Amygdala (tissue), 56 donors: ENCODE results near the gene TRAIP.
"Not testable (repeated sequence)": the region's sequence is repeated elsewhere in the genome, so short reads cannot be mapped to it uniquely, and the experiment has no call there.

Experiments
- DNase-seq, 56 donors: peaks; one replicate each; lab custom pipeline; 2025; lab: John Stamatoyannopoulos, UW

Gene TRAIP

DNA sequence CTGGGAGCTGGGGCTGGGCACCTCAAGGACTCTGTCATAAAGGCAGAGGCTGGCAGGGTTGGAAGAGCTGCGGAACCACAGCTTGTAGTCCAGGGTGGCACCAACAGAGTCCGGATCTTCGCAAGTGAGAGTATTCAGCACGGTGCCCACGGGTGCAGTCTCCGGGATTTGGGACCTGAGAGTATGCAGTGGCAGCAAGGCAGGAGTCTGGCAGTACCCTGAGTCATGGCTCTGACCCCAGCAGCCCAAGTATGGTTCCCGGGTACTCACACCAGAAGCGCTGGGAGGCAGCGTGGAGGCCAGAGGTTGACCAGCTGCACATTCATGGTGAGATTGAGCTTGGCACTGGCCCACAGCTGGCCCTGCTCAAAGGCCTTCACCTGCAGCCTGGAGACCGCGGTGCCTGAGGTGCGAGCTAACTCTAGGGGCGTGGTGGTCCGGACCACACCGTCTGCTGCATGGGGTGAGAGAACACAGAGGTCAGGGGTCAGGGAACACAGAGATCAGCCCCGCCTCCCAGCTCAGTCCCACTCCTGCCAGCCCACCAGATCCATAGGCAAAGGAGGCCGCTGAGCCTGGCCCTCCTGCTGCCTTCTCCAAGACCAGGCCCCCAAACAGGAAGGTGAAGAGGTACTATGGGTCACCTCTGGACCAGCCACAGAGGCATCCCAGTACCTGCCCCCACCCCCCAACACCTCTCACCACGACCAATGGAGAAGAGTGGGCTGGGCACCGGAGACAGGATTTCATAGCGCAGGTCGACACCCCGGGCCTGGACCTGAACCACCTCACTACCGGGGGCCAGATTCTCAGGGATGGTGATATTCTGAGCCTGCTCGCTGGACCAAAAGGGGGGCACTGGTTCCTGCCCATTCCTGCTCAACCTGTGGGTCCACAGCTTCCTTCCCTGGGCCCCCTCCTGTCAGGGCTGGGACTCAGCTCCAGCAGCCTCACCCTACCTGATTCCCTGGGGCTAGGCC, 61.1 kb downstream of the TRAIP start:
- DNase-seq = no peak

DNA sequence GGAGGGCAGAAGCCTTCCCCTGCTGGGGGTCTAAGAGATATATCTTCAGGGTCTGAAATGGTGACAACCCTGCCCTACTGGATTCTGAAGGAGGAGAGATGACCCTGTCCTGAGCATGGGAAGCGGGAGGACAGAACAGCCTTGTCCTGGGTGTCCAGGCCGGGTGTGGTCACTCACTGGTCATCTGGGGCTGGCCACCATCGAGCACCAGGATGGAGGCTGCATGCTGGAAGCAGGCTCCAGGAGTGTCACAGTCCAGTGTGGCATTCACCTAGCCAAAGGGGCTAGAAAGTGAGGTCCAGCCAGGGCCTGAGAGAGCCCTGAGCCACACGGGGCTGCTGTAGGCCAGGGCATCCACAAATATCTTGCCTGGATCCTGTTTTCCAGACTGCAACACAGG, 61.9 kb downstream of the TRAIP start:
- DNase-seq = no peak

DNA sequence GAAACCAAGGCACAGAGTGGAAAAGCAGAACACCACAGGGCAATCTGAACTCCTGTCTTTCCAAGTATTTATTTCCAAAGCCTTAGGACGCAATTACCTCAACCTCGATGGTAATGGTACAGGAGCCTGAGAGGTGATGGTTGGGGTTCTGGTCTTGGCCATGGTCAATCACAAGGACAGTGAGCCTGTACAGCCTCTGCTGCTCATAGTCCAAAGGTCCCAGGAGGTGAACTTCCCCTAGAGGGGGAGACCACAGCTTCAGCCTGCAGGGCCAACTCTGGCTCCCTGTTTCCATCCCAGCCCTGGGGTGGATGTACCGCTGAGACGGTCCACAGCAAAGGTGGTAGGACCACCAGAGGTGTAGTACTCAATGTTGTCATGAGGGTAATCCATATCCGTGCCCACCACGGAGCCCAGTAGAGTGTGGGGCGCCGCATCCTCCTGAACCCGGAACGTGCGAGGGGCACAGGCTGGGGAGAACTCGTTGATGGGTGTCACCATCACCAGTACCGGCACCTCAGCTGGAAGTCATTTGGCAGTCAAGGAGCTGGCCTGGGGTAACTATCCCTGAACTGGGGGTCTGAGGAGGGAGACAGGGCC, 62.8 kb downstream of the TRAIP start:
- no peak for DNase-seq

DNA sequence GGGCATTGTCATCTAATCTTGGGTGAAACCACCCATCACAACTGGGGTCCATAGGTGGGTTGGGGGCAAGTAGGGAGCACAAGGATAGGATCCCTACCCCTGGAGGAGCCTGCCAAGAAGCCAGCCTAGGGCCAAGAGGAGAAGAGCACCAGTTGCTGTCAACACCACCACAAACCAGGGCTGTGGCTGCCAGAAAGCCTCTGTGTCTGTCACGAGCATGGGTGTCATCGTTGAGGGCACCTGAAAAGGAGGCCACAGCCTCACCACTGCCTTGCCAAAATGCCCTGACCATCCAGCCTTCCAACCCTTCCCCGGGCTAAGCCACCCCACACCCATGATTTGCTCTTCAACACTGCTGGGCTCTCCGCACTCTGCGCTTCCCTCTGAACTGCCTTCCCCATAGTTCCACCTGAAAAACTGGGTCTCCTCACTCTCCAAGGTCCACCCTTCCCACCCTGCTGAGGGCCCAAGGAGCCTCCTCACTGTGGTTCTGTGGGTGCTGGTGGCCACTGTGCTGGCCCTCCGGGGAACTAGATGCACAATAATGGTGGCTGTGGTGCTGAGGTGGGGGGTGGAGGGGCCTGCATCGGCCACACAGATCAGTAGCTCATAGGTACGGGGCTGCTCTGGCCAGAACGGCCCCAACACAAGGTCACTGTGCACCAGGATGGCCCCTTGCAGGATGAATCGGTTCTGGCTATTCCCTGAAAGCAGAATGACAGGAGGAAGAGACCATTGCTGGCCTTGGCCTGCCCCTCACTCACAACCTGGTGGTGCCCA, 63.8 kb downstream of the TRAIP start:
- no peak for DNase-seq

DNA sequence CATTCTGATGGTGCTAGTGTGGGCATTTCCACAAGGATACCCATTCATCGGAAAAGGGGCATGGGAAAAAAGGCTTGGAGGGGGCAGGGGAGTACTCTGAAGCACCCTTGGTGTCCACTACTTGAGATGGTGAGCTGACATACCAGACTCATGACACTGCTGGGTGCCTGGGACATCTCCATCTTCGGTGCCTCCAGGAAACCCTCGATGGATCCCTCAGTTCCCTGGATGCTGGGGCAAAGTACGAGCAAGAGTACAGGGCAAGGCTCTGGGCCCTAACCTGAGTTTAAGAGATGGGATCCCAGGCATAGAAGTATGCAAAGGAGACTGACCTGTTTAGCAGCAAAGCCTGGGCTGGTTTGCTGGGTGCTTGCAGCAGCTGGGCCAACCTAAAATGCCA, 64.8 kb downstream of the TRAIP start:
- no peak for DNase-seq

DNA sequence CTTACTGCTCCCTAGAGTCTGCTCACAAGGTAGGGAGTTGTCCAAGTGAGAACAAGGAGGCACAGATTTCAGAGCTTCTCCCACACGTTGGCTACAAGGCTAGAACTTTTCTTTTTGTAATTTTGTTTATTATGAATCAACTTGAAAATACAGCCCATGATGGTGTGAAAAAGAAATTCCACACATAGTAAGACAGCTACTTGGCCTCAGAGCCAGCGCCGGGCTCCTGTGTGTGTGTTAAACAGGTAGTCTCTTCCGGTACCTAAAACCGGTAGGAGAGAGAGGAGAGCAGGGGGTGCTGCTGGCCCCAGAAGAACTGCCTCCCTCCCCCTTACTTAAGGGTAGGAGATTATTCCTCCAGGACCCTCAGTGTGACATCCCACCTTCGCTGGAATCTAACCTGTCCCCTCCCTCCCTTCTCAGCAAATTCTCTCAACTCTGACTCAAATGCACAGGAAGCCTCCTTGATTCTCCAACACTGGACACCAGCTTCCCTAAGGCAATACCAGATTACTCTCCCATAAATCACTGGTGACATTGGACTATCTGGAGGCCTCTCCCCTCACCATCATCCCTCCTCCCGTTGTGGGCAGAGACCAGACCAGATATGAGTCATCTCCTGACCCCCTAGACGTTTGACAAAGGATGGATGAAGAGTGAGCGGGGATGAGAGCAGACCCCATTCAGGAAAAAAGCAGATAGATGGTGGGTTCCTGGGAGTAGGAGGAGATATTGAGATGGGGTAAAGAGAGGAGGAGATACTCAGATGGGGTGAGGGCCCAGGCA, 65.5 kb downstream of the TRAIP start:
- DNase-seq = no peak

DNA sequence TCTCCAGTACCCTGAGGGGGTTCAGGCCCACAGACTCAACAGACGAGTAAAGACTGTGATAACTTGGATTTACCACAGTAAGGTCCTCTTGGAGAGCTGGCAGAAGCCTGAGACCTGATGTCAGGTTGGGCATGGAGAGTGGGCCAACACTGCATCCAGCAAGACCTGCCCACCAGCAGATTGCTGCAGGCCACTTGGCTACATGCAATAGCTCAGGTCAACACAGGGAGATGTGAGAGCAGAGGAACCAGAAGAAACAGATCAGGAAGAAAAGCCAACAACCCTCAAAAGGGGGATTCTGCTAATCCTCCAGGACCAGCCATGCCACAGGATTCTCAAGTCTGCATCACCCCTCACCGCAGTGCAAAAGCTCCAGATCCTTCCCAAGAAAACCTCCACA, 68.3 kb downstream of the TRAIP start:
- no peak for DNase-seq

DNA sequence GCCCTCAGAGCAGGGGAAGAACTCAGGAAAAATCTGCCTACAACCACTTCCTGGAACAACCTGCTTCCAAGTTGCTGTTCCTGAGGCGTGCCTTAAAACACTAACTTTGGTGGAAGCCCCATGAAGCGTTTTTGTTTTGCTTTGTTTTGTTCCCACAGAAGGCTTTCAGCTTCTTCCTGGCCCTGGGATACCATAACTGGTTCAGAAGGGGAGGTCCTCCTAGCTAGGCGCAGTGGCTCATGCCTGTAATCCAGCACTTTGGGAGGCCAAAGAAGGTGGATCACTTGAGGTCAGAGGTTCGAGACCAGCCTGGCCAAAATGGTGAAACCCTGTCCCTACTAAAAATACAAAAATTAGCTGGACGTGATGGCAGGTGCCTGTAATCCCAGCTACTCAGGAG, 68.8 kb downstream of the TRAIP start:
- DNase-seq = no peak

DNA sequence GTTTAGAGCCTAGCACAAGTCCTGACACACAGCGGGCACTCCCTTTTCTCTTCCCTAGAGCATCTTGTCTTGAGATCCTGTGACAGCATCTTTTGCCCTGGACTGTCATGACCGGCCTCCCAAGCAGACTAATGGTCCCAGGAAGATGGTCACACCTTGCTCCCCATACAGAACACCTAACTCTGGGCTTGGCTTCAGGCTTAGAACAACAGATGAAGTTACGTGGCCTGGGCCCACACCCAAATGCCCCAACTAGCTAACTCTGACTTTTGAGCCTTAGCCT, 69.2 kb downstream of the TRAIP start:
- no peak for DNase-seq

DNA sequence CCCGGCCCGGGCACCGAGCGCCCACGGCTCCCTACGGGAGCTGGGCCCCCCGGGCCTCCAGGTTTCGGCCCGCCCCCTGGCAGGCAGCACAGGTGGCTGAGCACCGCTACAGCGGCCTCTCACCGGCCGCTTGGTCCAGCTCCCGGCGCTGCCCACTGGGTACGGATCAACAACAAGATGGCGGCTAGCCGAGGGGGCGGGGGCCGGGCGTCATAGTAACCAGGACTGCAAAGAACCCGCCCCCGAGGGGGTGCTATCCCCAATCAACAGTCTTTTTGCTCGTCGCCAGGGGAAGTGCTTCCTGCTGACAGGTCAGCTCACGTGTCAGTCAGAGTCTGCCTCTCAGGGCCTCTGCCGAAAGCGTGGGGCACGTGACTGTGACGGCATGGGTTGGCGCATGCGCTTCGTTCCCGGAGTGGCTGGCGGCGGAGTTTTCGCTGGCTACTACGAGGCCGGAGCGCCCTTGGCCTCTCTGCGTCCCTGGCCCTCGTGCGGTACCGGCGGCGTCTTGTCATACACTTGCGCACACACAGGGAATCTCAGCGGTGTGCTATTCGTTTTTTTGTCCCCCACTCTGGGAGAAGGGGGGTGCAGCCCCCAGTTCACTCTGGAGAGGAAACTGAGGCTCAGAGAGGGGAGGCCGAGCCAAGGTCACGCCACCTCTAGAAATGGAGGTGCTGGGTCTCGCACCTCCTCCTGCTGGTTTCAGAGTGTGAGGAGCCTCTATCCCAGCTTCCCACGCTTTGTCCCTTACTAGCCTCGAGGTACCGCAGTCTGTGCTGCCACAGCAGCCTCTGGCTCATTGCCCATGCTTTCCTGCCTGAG, 69.8 kb downstream of the TRAIP start, which contains the start of gene IP6K1:
TSS of gene IP6K1 (minus strand) at position 186 of the 825 bp plus-strand sequence. CDS start 38,502 bp downstream, outside the sequence.
- peak; percentile 85 to 100 (median 99) for DNase-seq

DNA sequence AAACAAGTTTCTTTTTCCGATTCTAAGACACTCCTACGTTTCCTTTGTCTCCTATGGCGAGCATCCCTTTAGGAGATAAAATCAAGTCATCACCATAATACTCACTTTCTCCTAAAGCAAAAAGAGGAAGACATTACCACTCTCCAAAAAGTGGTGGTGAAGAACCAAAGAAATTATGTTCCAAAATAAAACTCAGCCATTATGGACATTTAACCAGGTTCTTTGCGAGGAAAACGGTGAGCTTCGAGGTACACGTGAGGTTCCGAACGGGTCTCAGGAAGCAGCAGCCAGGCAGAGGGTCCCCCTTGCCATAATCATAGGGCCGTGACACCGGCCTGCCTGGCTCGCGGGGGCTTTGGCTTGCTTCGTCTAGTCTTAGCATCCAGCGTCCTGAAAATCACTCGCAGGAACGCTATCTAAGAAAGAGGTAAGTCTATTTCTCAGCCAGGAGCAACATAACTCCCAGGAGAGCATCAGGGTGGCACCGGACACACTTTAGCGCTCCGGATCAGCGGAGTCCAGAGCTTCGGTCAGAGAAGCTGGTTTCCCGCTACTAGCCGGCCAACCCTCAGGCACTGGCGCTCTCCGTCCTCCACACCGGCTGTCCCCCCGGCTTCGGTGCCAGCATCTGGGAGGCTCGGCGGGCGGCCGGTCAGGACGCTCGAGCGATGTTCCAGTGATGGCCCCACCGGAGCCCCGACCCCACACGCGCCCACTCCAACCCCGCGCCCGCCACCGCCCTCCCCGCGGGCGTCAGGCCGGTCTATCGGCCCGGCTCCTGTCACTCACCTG, 70.6 kb downstream of the TRAIP start:
- DNase-seq = peak in 7 of 56 donors; percentile 46 to 73 (median 59)

DNA sequence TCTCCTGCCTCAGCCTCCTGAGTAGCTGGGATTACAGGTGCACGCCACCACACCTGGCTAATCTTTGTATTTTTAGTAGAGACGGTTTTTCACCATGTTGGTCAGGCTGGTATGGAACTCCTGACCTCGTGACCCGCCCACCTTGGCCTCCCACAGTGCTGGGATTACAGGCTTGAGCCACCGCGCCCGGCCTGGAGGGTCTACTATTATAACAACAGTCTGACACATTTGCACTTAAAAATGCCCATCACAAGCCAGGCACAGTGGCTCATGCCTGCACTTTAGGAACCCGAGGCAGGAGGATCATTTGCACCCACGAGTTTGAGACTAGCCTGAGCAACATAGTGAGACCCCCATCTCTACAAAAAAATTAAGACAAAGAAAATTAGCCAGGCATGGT, 74.1 kb downstream of the TRAIP start:
- not testable (repeated sequence) for DNase-seq

DNA sequence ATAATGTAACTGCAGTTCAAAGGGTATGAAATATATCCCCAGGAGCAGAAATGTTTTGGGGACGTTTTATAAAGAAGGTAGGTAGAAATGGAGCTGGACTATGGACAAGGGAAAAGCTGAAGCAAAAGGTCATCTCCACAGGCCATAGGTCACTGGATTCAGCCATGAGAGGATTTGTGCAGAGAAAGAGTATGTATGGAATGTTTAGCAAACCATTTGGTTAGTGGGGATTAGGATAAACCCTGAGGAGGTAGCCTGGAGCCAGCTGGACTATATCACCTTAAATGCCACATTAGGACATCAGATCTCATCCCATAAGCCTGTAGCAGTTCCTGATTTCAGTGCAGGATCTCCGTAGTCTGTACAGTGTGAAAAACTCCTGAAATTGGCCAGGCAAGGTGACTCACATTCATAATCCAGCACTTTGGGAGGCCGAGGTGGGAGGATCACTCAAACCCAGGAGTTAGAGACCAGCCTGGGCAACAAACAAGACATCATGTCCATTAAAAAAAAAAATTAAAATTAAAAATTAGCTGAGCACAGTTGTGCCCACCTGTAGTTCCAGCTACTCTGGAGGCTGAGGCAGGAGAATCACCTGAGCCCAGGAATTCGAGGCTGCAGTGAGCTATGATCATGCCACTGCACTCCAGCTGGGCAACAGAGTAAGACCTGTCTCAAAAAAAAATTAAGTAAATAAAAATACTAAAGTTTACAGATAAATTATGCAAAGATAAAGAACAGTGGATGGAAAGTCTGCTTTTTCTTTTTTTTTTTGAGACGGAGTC, 74.8 kb downstream of the TRAIP start:
- no peak for DNase-seq

DNA sequence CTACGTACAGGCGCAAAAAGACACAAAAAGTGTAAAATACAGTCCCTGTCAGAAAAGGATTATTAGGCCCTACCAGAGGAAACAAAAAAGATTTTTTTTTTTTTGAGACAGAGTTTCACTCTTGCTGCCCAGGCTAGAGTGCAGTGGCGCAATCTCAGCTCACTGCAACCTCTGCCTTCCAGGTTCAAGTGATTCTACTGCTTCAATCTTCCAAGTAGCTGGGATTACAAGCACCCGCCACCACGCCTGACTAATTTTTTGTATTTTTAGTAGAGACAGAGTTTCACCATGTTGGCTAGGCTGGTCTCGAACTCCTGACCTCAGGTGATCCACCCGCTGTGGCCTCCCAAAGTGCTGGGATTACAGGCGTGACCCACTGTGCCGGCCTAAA, 75.4 kb downstream of the TRAIP start:
- DNase-seq = not testable (repeated sequence)

DNA sequence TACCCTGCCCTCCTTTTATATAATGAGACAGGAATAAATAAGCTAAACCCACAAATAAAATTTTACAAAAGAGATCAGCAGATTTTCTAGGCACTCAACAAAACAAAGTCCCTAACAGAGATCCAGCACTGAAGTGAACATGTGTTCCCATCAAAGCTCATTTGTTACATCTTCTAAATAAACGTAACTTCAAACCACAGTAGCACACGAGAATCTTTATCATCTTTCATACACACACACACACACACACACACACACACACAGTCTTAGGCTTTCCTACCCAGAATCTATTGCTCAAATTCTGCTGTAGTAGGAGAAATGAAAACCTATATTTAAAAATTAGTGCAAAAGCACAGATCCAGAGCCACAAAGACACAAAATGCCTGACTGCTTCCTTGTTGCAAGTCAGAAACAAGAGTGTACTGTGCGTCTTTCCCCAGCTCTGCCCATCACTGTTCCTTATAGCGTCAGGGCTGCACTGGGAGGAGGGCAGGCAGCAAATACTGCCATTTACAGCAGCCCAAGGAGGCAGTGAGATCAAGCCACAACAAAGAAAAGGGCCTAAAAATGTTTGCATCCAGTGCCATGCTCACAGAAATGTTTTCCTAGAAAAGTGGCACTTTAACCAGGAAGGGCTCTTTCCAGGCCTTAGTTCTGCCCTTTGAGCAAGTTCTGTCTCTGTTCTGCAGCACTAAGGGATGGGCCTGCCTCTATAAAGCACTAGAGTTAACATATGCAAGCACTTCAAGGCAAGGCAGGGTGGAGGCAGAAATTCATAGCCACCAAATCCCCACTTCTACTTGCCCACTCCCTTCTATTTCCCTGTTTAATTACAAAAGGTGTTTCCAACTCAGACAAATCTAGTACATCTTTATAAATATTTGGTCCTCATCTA, 76.0 kb downstream of the TRAIP start:
- peak in 1 of 56 donors; percentile 17 for DNase-seq

DNA sequence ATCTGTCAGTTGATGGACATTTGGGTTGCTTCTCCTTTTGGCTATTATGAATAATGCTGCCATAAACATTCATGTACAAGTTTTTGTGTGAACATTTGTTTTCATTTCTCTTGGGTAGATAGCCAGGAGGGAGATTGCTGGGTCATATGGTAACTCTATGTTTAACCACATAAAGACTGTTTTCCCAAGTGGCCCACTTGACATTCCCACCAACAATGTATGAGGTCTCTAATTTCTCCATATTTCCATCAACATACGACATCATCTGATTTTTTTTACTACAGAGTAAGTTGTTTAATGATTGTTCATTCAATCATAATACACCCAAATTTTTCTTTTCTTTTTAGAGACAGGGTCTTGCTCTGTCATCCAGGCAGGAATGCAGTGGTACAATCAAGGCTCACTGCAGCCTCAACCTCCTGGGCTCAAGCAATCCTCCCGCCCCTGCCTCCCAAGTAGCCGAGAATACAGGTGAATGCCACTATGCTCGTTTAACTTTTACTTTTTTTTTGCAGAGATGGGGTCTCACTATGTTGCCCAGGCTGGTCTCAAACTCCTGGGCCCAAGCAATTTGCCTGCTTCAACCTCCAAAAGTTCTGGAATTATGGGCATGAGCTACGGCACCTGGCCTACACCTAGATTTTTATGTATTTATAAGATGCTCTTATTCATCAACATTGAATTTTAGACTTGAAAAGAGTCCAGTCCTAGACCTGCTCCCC, 76.8 kb downstream of the TRAIP start:
- no peak for DNase-seq
